HG03135 (cell line): Measurements from ENCODE around the gene SNRNP25.
"Not testable (repeated sequence)": the region's sequence is repeated elsewhere in the genome, so short reads cannot be mapped to it uniquely, and the experiment has no call there.

Experiments used
- ATAC-seq: cut with Tn5 transposase; IDR thresholded peaks from one replicate; pipeline ENCODE4 v1.9.1; 2021; ENCODE audit warnings: mild to moderate bottlenecking, moderate library complexity; ENCODE audit not compliant: unreplicated experiment

SNRNP25 gene

GRCh38 chr16:53346-54236, at the start of gene SNRNP25, which contains the start of gene POLR3K:
TSS of gene SNRNP25 (plus strand) at chr16:53828. CDS start at chr16:54017, 189 bp downstream.
TSS of gene POLR3K (minus strand) at chr16:53608. CDS start at chr16:53586, 22 bp downstream.
- peak; percentile 92 for ATAC-seq

GRCh38 chr16:9903-10665, 43.5 kb upstream of the SNRNP25 start:
- ATAC-seq = no peak

GRCh38 chr16:10772-11171, 42.9 kb upstream of the SNRNP25 start:
- not testable (repeated sequence) for ATAC-seq

GRCh38 chr16:17062-17765, 36.4 kb upstream of the SNRNP25 start:
- not testable (repeated sequence) for ATAC-seq

GRCh38 chr16:20886-21285, 32.7 kb upstream of the SNRNP25 start:
- ATAC-seq = not testable (repeated sequence)

- ATAC-seq = not testable (repeated sequence)
Observed at GRCh38 chr16:24151-24550, 29.5 kb upstream of the SNRNP25 start.

GRCh38 chr16:25926-26348, 27.7 kb upstream of the SNRNP25 start:
- not testable (repeated sequence) for ATAC-seq

GRCh38 chr16:30627-31026, 23.0 kb upstream of the SNRNP25 start:
- not testable (repeated sequence) for ATAC-seq

- ATAC-seq = not testable (repeated sequence)
Observed at GRCh38 chr16:33154-33876, 20.3 kb upstream of the SNRNP25 start.

GRCh38 chr16:33877-34647, 19.6 kb upstream of the SNRNP25 start:
- no peak for ATAC-seq

GRCh38 chr16:34648-34987, 19.0 kb upstream of the SNRNP25 start:
- ATAC-seq = no peak

- no peak for ATAC-seq
Observed at GRCh38 chr16:35011-35677, 18.5 kb upstream of the SNRNP25 start.

- ATAC-seq = no peak
Observed at GRCh38 chr16:35678-36305, 17.8 kb upstream of the SNRNP25 start.

- ATAC-seq = no peak
Observed at GRCh38 chr16:36336-36984, 17.2 kb upstream of the SNRNP25 start.

GRCh38 chr16:37511-37910, 16.1 kb upstream of the SNRNP25 start:
- ATAC-seq = no peak

GRCh38 chr16:38206-38605, 15.4 kb upstream of the SNRNP25 start:
- not testable (repeated sequence) for ATAC-seq

GRCh38 chr16:38941-39892, 14.4 kb upstream of the SNRNP25 start:
- peak; percentile 63 for ATAC-seq
